Endothelial cell of umbilical vein (primary cell): ENCODE measurements around the gene BNIP5. TPM values are rescaled to one million over a fixed set of nuclear protein-coding genes. Genes with fewer than 3 reads are reported as not detected.

Experiments
- BruUV-seq: library from RNA; stranded (reverse); fragments of 400-500 nt; replicated peaks from 2 replicates; lab custom pipeline; 2021; lab: Mats Ljungman, UMichigan
- CTCF ChIA-PET: fragments of 300-600, 350-600 bp; sonication (Branson Sonifier 250); formaldehyde crosslinking; loops from one replicate; lab custom pipeline; 2021; ENCODE audit warnings: antibody characterized with exemption, inconsistent platforms; lab: Charles Lee
- POLR2A ChIA-PET: fragments of 300-600, 350-600 bp; sonication (Branson Sonifier 250); formaldehyde crosslinking; loops from one replicate; lab custom pipeline; 2021; ENCODE audit warnings: antibody characterized with exemption, inconsistent platforms; lab: Charles Lee
- DNase-seq: peaks from one replicate; pipeline ENCODE4 v3.0.0-alpha.2; 2011; ENCODE audit warnings: low read depth, low spot score
- FAIRE-seq: peaks from 2 replicates; lab custom pipeline; 2011; peaks lifted over from hg19 to GRCh38; lab: Jason Lieb, UNC
- H2AFZ ChIP-seq: 2 replicates; pipeline ENCODE4 v1.6.0; 2012; ENCODE audit warnings: low read depth, low read length, control low read depth, inconsistent platforms
- H3K27ac ChIP-seq: 2 replicates; pipeline ENCODE4 v1.5.1; 2011; ENCODE audit warnings: low read depth, mild to moderate bottlenecking, control low read depth, low read length, moderate library complexity; ENCODE audit not compliant: insufficient read depth
- H3K27me3 ChIP-seq, 2 experiments: 2 replicates each; pipeline versions ENCODE4 v1.6.0 to v1.6.1; 2011; ENCODE audit warnings: low read length in 2 of 2, mixed read lengths in 1 of 2; ENCODE audit not compliant: control insufficient read depth in 2 of 2, insufficient read depth in 2 of 2
- H3K36me3 ChIP-seq, 2 experiments: 2 replicates in 1 of 2; 3 replicates in 1 of 2; pipeline ENCODE4 v1.5.1; 2011; ENCODE audit warnings: low read length in 2 of 2, mild to moderate bottlenecking in 1 of 2, moderate library complexity in 1 of 2; ENCODE audit not compliant: control insufficient read depth in 2 of 2, insufficient read depth in 2 of 2; ENCODE audit errors: extremely low read depth in 1 of 2
- H3K4me1 ChIP-seq: 3 replicates; pipeline ENCODE4 v1.5.1; 2011; ENCODE audit warnings: mild to moderate bottlenecking, low read length; ENCODE audit not compliant: control insufficient read depth, insufficient read depth; ENCODE audit errors: extremely low read depth
- H3K4me2 ChIP-seq: 2 replicates; pipeline ENCODE4 v1.6.1; 2011; ENCODE audit warnings: low read length, control low read depth, mixed read lengths; ENCODE audit not compliant: insufficient read depth
- H3K4me3 ChIP-seq, 3 experiments: fragments of 200-600 bp in 1 of 3; sonication (generic), shearing (Covaris generic) in 1 of 3; replicated peaks in 1 of 3; 2 replicates each; pipeline ENCODE4 v1.5.1; 2011 to 2016; ENCODE audit warnings: control low read depth in 3 of 3, low read length in 3 of 3, mild to moderate bottlenecking in 2 of 3, inconsistent platforms in 1 of 3, low read depth in 1 of 3, moderate library complexity in 1 of 3; ENCODE audit not compliant: insufficient read depth in 1 of 3
- H3K79me2 ChIP-seq: 2 replicates; pipeline ENCODE4 v1.6.0; 2012; ENCODE audit warnings: low read length, inconsistent platforms; ENCODE audit not compliant: control insufficient read depth, insufficient read depth
- H3K9ac ChIP-seq: replicated peaks from 2 replicates; pipeline ENCODE3; 2011; ENCODE audit warnings: low read length, control low read depth; ENCODE audit not compliant: insufficient read depth; ENCODE audit errors: extremely low read depth
- H3K9me1 ChIP-seq: replicated peaks from 3 replicates; pipeline ENCODE4 v1.6.0; 2011; ENCODE audit warnings: mild to moderate bottlenecking, low read length; ENCODE audit not compliant: control insufficient read depth, insufficient read depth; ENCODE audit errors: extremely low read depth
- H3K9me3 ChIP-seq: replicated peaks from 2 replicates; pipeline ENCODE4 v1.5.1; 2012; ENCODE audit warnings: low read length, inconsistent platforms; ENCODE audit not compliant: control insufficient read depth, insufficient read depth
- H4K20me1 ChIP-seq: replicated peaks from 2 replicates; pipeline ENCODE3; 2011; ENCODE audit warnings: mild to moderate bottlenecking, low read length; ENCODE audit not compliant: control insufficient read depth, insufficient read depth; ENCODE audit errors: extremely low read depth
- CTCF ChIP-seq, 2 donors: IDR thresholded peaks; 1 replicate in 1 of 2; 2 replicates in 1 of 2; pipeline ENCODE4 v1.5.1; 2011; ENCODE audit warnings: low read length in 2 of 2, mild to moderate bottlenecking in 2 of 2, moderate library complexity in 2 of 2, control low read depth in 1 of 2, inconsistent platforms in 1 of 2, low read depth in 1 of 2; ENCODE audit not compliant: insufficient read depth in 1 of 2; ENCODE audit errors: extremely low read depth in 1 of 2
- EZH2 ChIP-seq: IDR thresholded peaks from 2 replicates; pipeline ENCODE4 v1.6.1; 2012; ENCODE audit warnings: borderline replicate concordance, low read depth, mild to moderate bottlenecking, moderate library complexity, low read length, inconsistent platforms; ENCODE audit not compliant: severe bottlenecking
- FOS ChIP-seq: IDR thresholded peaks from 2 replicates; pipeline ENCODE4 v1.6.1; 2011; ENCODE audit warnings: mild to moderate bottlenecking, low read length, moderate library complexity, borderline replicate concordance; ENCODE audit not compliant: insufficient read depth
- GATA2 ChIP-seq: IDR thresholded peaks from 2 replicates; pipeline ENCODE4 v1.7.0; 2011; ENCODE audit warnings: low read depth, mild to moderate bottlenecking, moderate library complexity, mixed read lengths, low read length; ENCODE audit not compliant: insufficient read length, insufficient read depth
- JUN ChIP-seq: IDR thresholded peaks from 2 replicates; pipeline ENCODE4 v1.6.1; 2011; ENCODE audit warnings: borderline replicate concordance, low read depth; ENCODE audit not compliant: insufficient read length, insufficient read depth
- MAX ChIP-seq: IDR thresholded peaks from 2 replicates; pipeline ENCODE4 v1.6.1; 2011; ENCODE audit not compliant: insufficient read depth, insufficient read length
- MYC ChIP-seq: IDR thresholded peaks from one replicate; pipeline ENCODE4 v1.6.1; 2011; ENCODE audit warnings: mild to moderate bottlenecking, low read depth, low read length
- POLR2A ChIP-seq: IDR thresholded peaks from 2 replicates; pipeline ENCODE4 v1.6.1; 2012; ENCODE audit warnings: low read depth, mild to moderate bottlenecking, control low read depth, low read length
- POLR2AphosphoS5 ChIP-seq: IDR thresholded peaks from 2 replicates; pipeline ENCODE4 v1.6.1; 2012; ENCODE audit warnings: low read depth, mild to moderate bottlenecking, control low read depth, low read length, moderate library complexity; ENCODE audit not compliant: insufficient read depth
- dilution Hi-C: fragments of 300-500 bp; cut with MboI; formaldehyde crosslinking; loops from one replicate; pipeline ENCODE4 v1.15.0; 2019; ENCODE audit warnings: low sequenced_read_pairs; ENCODE audit not compliant: extremely low pct_ligation_motif_present
- intact Hi-C: fragments of 100-400 bp; cut with micrococcal nuclease; formaldehyde crosslinking; loops from one replicate; pipeline ENCODE4 v1.10.0; 2022
- polyA plus RNA-seq, 4 experiments: library from polyadenylated mRNA; depleted of rRNA in 3 of 4; stranded (reverse) in 3 of 4; unstranded in 1 of 4; fragments of >200 nt; gene quantifications; 2 replicates each; pipeline versions ENCODE4 v1.2.1 to v1.2.3, GENCODE V29; 2011 to 2012; ENCODE audit warnings: missing spikeins in 1 of 4
- total RNA-seq: library from RNA; stranded (reverse); gene quantifications from 2 replicates; pipeline ENCODE4 v1.2.3, GENCODE V29; 2021

Gene BNIP5
- total and polyA plus RNA-seq, 2 donors (not counting 3 experiments of a cell fraction or from before 2014, with no cell fraction given) = not detected

GRCh38 chr6:36345681-36346466 is 9.2 kb upstream of the BNIP5 start:
- ChIA-PET CTCF (interaction anchor here (1.2 to 13.2 kb wide), 2 partner anchors 14 to 43 kb away, joined by 4 to 373 read pairs; no protein-coding TSS in a partner anchor), POLR2A (no interaction called here)
- TF ChIP-seq EZH2 (no peak), MYC (no peak), CTCF (IDR thresholded peaks at IDR 0.05; ENCODE audit: extremely low read depth in 1 of 2, insufficient read depth in 1 of 2, low read depth in 1 of 2, low read length in 2 of 2) (no peak), MAX (no peak), POLR2AphosphoS5 (no peak), POLR2A (no peak), FOS (no peak), GATA2 (no peak), JUN (no peak)
- no peak overlapping the region for H3K4me2 ChIP-seq
- dilution Hi-C loops (no loop called here), intact Hi-C loops (no loop called here)
- H3K79me2 ChIP-seq = no peaks in the 10 kb centered on the region
- H3K9ac ChIP-seq = no peak overlapping the region
- no peaks in the 10 kb centered on the region for H3K9me1 ChIP-seq
- no peak overlapping the region for H3K27ac ChIP-seq
- H3K36me3 ChIP-seq = no peaks in the 10 kb centered on the region
- peaks cover 20% of the 10 kb centered on the region for H3K4me1 ChIP-seq
- FAIRE-seq (no peak), DNase-seq (no peak)
- no peak overlapping the region for H2AFZ ChIP-seq
- H3K9me3 ChIP-seq = no peaks in the 10 kb centered on the region
- no TSS peak for BruUV-seq
- H4K20me1 ChIP-seq = no peaks in the 10 kb centered on the region
- peaks cover 8 to 28% of the 10 kb centered on the region in 2 experiments for H3K27me3 ChIP-seq
- H3K4me3 ChIP-seq = no peak overlapping the region
